IMR-90 (cell line): ENCODE measurements around the gene MCF2L2. TPM values are rescaled to one million over a fixed set of nuclear protein-coding genes. Genes with fewer than 3 reads are reported as not detected.

Experiments
- ATAC-seq: fragments of 200-7000 bp; cut with Tn5 transposase; 2 replicates; pipeline ENCODE4 v1.9.1; 2020; ENCODE audit warnings: low read depth, mild to moderate bottlenecking, moderate library complexity
- BruUV-seq: library from RNA; stranded (reverse); fragments of 400-500 nt; replicated peaks from 2 replicates; lab custom pipeline; 2021; lab: Mats Ljungman, UMichigan
- CTCF ChIA-PET: fragments of 300-600 bp; formaldehyde crosslinking; extraction: SDS; loops from one replicate; lab custom pipeline; 2021; ENCODE audit warnings: antibody characterized with exemption; lab: Yijun Ruan, JAX
- POLR2A ChIA-PET: fragments of 300-600 bp; sonication (Branson Sonifier 250); formaldehyde crosslinking; loops from one replicate; lab custom pipeline; 2022; ENCODE audit warnings: antibody characterized with exemption; ENCODE audit not compliant: unreplicated experiment; lab: Charles Lee
- DNase-seq: peaks from one replicate; pipeline ENCODE4 v3.0.0; 2013
- H2AFZ ChIP-seq: replicated peaks from 2 replicates; pipeline ENCODE3; 2013; ENCODE audit warnings: low read length, mild to moderate bottlenecking; ENCODE audit not compliant: poor library complexity
- H2AK5ac ChIP-seq: 2 replicates; pipeline ENCODE4 v1.6.1; 2013; ENCODE audit warnings: low read depth, low read length, inconsistent platforms
- H2AK9ac ChIP-seq: replicated peaks from 2 replicates; pipeline ENCODE3; 2013; ENCODE audit warnings: mild to moderate bottlenecking, low read depth, low read length, moderate library complexity; ENCODE audit not compliant: poor library complexity
- H2BK120ac ChIP-seq: 2 replicates; pipeline ENCODE4 v1.6.1; 2013; ENCODE audit warnings: low read depth, low read length, inconsistent platforms
- H2BK15ac ChIP-seq: 3 replicates; pipeline ENCODE4 v1.6.1; 2013; ENCODE audit warnings: low read depth, low read length, inconsistent platforms
- H2BK20ac ChIP-seq: 2 replicates; pipeline ENCODE4 v1.6.1; 2013; ENCODE audit warnings: low read depth, mild to moderate bottlenecking, inconsistent platforms, low read length, moderate library complexity
- H2BK5ac ChIP-seq: 2 replicates; pipeline ENCODE4 v1.6.1; 2013; ENCODE audit warnings: mild to moderate bottlenecking, low read depth, low read length, inconsistent platforms; ENCODE audit not compliant: poor library complexity, severe bottlenecking
- H3K14ac ChIP-seq: replicated peaks from 2 replicates; pipeline ENCODE4 v1.6.1; 2013; ENCODE audit warnings: low read depth, low read length, inconsistent platforms
- H3K18ac ChIP-seq: 2 replicates; pipeline ENCODE4 v1.6.1; 2013; ENCODE audit warnings: low read depth, low read length, control low read depth
- H3K23ac ChIP-seq: 2 replicates; pipeline ENCODE4 v1.6.1; 2013; ENCODE audit warnings: low read depth, low read length, inconsistent platforms
- H3K27ac ChIP-seq: 2 replicates; pipeline ENCODE4 v1.5.1; 2013; ENCODE audit warnings: mild to moderate bottlenecking, control low read depth, low read length; ENCODE audit not compliant: insufficient read depth
- H3K27me3 ChIP-seq: 2 replicates; pipeline ENCODE4 v1.6.1; 2013; ENCODE audit warnings: low read length; ENCODE audit not compliant: control insufficient read depth, insufficient read depth
- H3K36me3 ChIP-seq: 2 replicates; pipeline ENCODE4 v1.6.1; 2013; ENCODE audit warnings: low read length, mixed read lengths; ENCODE audit not compliant: control insufficient read depth, insufficient read depth
- H3K4ac ChIP-seq: 2 replicates; pipeline ENCODE4 v1.6.1; 2013; ENCODE audit warnings: low read depth, low read length, inconsistent platforms
- H3K4me1 ChIP-seq: 2 replicates; pipeline ENCODE4 v1.6.1; 2013; ENCODE audit warnings: low read length, mixed read lengths; ENCODE audit not compliant: control insufficient read depth, insufficient read depth
- H3K4me2 ChIP-seq: 2 replicates; pipeline ENCODE4 v1.6.1; 2013; ENCODE audit warnings: low read depth, mild to moderate bottlenecking, control low read depth, low read length, moderate library complexity
- H3K4me3 ChIP-seq: 2 replicates; pipeline ENCODE4 v1.5.1; 2013; ENCODE audit warnings: low read depth, mild to moderate bottlenecking, control low read depth, low read length, moderate library complexity; ENCODE audit not compliant: insufficient read depth
- H3K56ac ChIP-seq: 2 replicates; pipeline ENCODE4 v1.6.1; 2013; ENCODE audit warnings: low read length, inconsistent platforms; ENCODE audit not compliant: insufficient read depth; ENCODE audit errors: extremely low read depth
- H3K79me1 ChIP-seq, 2 experiments: 2 replicates each; pipeline ENCODE4 v1.6.1; 2013; ENCODE audit warnings: low read length in 2 of 2, inconsistent platforms in 1 of 2, low read depth in 1 of 2
- H3K9ac ChIP-seq: 2 replicates; pipeline ENCODE4 v1.6.1; 2013; ENCODE audit warnings: low read depth, low read length, control low read depth
- H3K9me1 ChIP-seq: 2 replicates; pipeline ENCODE4 v1.6.1; 2013; ENCODE audit warnings: low read length, inconsistent platforms; ENCODE audit not compliant: insufficient read depth
- H3K9me3 ChIP-seq: 2 replicates; pipeline ENCODE4 v1.6.1; 2013; ENCODE audit warnings: low read length; ENCODE audit not compliant: control insufficient read depth, insufficient read depth
- H4K20me1 ChIP-seq: 2 replicates; pipeline ENCODE4 v1.6.1; 2013; ENCODE audit warnings: low read length, inconsistent platforms; ENCODE audit not compliant: insufficient read depth
- H4K5ac ChIP-seq: 2 replicates; pipeline ENCODE4 v1.6.1; 2013; ENCODE audit warnings: mild to moderate bottlenecking, low read depth, low read length, control low read depth
- H4K8ac ChIP-seq, 2 experiments: 2 replicates each; pipeline ENCODE4 v1.6.1; 2013; ENCODE audit warnings: low read depth in 2 of 2, low read length in 2 of 2, control low read depth in 1 of 2, inconsistent platforms in 1 of 2
- H4K91ac ChIP-seq: 2 replicates; pipeline ENCODE4 v1.6.1; 2013; ENCODE audit warnings: low read depth, low read length, inconsistent platforms; ENCODE audit not compliant: insufficient read depth
- CEBPB ChIP-seq: IDR thresholded peaks from 2 replicates; pipeline ENCODE4 v1.6.1; 2012; ENCODE audit warnings: low read depth, low read length, improper control_type of control experiment
- RAD21 ChIP-seq: IDR thresholded peaks from 2 replicates; pipeline ENCODE4 v1.6.1; 2012; ENCODE audit warnings: low read length, improper control_type of control experiment
- WGBS, 2 experiments: methylation state at CpG; one replicate each; pipeline versions ENCODE4 v1.1.5 to v1.1.7; 2013; ENCODE audit warnings: missing lambda C conversion rate in 2 of 2; ENCODE audit not compliant: insufficient read length in 1 of 2; ENCODE audit errors: extremely low coverage in 2 of 2; 5-methylcytosine and 5-hydroxymethylcytosine counted together
- dilution Hi-C: fragments of 300-500 bp; cut with HindIII; formaldehyde crosslinking; loops from one replicate; pipeline ENCODE4 v1.14.3; 2018; ENCODE audit warnings: low sequenced_read_pairs; ENCODE audit not compliant: unreplicated experiment
- in situ Hi-C: fragments of 300-500 bp; cut with MboI; formaldehyde crosslinking; loops from 3 replicates; pipeline ENCODE4 v1.14.3; 2019; ENCODE audit warnings: low sequenced_read_pairs, inconsistent platforms, mixed read lengths
- intact Hi-C: fragments of 100-400 bp; cut with micrococcal nuclease; formaldehyde crosslinking; loops from 2 replicates; pipeline ENCODE4 v1.10.0; 2022
- polyA plus RNA-seq, 3 experiments: library from polyadenylated mRNA; depleted of rRNA; stranded (reverse); fragments of >200 nt; gene quantifications; 2 replicates each; pipeline ENCODE4 v1.2.3, GENCODE V29; 2012; ENCODE audit warnings: low replicate concordance in 1 of 3
- total RNA-seq: library from RNA; depleted of rRNA; stranded (reverse); fragments of >200 nt; gene quantifications from 2 replicates; pipeline ENCODE4 v1.2.3, GENCODE V29; 2012

Gene MCF2L2
- total and polyA plus RNA-seq, 2 of the 4 experiments (the other 2 are of a cell fraction) = under 0.01 TPM; not detected in 1

- H2BK20ac ChIP-seq = no peak overlapping the region
- H3K27ac ChIP-seq = no peak overlapping the region
- peaks cover 5% of the 10 kb centered on the region for H3K4me1 ChIP-seq
- peaks cover 11% of the 10 kb centered on the region for H3K27me3 ChIP-seq
- no peak overlapping the region for H2BK15ac ChIP-seq
- H2AK9ac ChIP-seq = no peak overlapping the region
- dilution Hi-C loops (no loop called here), in situ Hi-C loops (no loop called here), intact Hi-C loops (no loop called here)
- no peak overlapping the region for H3K14ac ChIP-seq
- no peak overlapping the region; the same call in 1 of the 2 replicates for H2BK120ac ChIP-seq
- WGBS, 2 experiments = no CpG with 5 or more reads among the region's 4 CpGs
- no peak overlapping the region for H3K23ac ChIP-seq
- no peak overlapping the region for H3K4me2 ChIP-seq
- H3K18ac ChIP-seq = no peak overlapping the region
- ATAC-seq = no peak
- peak; percentile 73 for DNase-seq
- no peaks in the 10 kb centered on the region for H3K9me1 ChIP-seq
- H2BK5ac ChIP-seq = no peak overlapping the region
- no peak overlapping the region for H3K9ac ChIP-seq
- H3K4ac ChIP-seq = no peak overlapping the region
- H3K36me3 ChIP-seq = no peaks in the 10 kb centered on the region
- no peak for TF ChIP-seq RAD21
- peak; percentile 23; the same call in 1 of the 2 replicates for TF ChIP-seq CEBPB
- no peak overlapping the region for H3K56ac ChIP-seq
- BruUV-seq = no TSS peak
- peaks cover 4% of the 10 kb centered on the region for H3K9me3 ChIP-seq
- no peaks in the 10 kb centered on the region for H3K79me1 ChIP-seq
- H4K8ac ChIP-seq = no peak overlapping the region
- H4K91ac ChIP-seq = no peak overlapping the region
- CTCF ChIA-PET = interaction anchor here (1.0 kb wide), 1 partner anchor 53 kb away, joined by 4 read pairs; no protein-coding TSS in a partner anchor
- H4K5ac ChIP-seq = no peak overlapping the region
- no peaks in the 10 kb centered on the region for H4K20me1 ChIP-seq
- POLR2A ChIA-PET = no interaction called here
- no peak overlapping the region for H2AK5ac ChIP-seq
- H3K4me3 ChIP-seq = no peak overlapping the region
- no peak overlapping the region for H2AFZ ChIP-seq
Measured at GRCh38 chr3:183131735-183132134, 296.7 kb downstream of the MCF2L2 start.
